Measurements from ENCODE around the gene ARL4A. TPM values are rescaled to one million over a fixed set of nuclear protein-coding genes. Genes with fewer than 3 reads are reported as not detected.

The ARL4A gene
- total and polyA plus RNA-seq, 2 of the 13 experiments (the other 11 are each of a cell fraction or from before 2014, with no cell fraction given) = 10.8 to 25.6 TPM

DNA sequence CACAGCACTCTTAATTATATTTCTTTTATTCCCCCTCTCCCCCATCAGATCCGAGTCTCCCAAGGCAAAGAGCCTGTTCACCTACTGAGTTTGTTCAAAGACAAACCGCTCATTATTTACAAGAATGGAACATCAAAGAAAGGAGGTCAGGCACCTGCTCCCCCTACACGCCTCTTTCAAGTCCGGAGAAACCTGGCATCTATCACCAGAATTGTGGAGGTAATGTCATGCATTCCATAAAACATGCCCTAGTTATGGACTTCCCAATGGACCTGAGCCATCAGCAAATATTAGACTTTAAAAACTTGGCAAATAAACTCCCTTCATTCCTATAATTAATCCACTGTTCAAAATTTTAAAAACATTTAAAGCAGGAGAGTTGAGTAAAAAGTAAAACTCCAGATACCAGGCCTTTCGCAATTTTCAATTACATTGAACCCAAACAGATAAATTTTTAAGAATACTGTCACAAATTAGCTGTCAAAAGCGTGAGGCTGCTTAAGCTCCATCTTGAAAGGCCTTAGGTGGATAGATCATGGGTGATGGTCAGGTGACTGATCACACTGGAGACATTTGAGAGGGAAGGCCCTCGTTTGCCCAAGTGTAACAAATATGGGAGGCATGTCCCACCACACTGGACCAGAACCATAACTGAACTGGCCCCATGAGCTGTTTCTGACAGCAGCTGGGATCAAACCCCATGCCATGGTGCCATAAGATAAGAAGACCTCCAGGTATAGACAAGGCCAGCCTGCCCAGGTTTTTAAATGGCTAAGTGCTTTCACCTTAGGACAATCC, 46.9 kb upstream of the ARL4A start (continued):
- TF ChIP-seq MXD4 (CRISPR knock-in tag; IDR thresholded peaks at IDR 0.05) (no peak), NCOA2 (CRISPR knock-in tag; IDR thresholded peaks at IDR 0.05) (peak; percentile 97), ZFP36L1 (CRISPR knock-in tag; IDR thresholded peaks at IDR 0.05) (no peak), FOXA3 (CRISPR knock-in tag; IDR thresholded peaks at IDR 0.05) (peak; percentile 89), ZNF788 (CRISPR knock-in tag; IDR thresholded peaks at IDR 0.05; ENCODE audit: borderline replicate concordance) (no peak), SSRP1 (CRISPR knock-in tag; IDR thresholded peaks at IDR 0.05) (no peak), ZNF274 (CRISPR knock-in tag; IDR thresholded peaks at IDR 0.05) (no peak), HDAC2 (CRISPR knock-in tag; IDR thresholded peaks at IDR 0.05) (peak; percentile 77), MED1 (CRISPR knock-in tag; IDR thresholded peaks at IDR 0.05) (peak; percentile 79), ZMYM4 (CRISPR knock-in tag; IDR thresholded peaks at IDR 0.05) (0 out of 2 replicates have a peak, but pooled peaks have one; percentile 16), EEA1 (CRISPR knock-in tag; IDR thresholded peaks at IDR 0.05; ENCODE audit: borderline replicate concordance) (no peak), SAP130 (CRISPR knock-in tag; IDR thresholded peaks at IDR 0.05; ENCODE audit: low read depth) (peak; percentile 74), TBX3 (IDR thresholded peaks at IDR 0.05; ENCODE audit: borderline replicate concordance) (peak; percentile 68; the same call in 1 of the 2 replicates), HOXD1 (CRISPR knock-in tag; IDR thresholded peaks at IDR 0.05) (0 out of 2 replicates have a peak, but pooled peaks have one; percentile 30), CHD2 (IDR thresholded peaks at IDR 0.05; ENCODE audit: low read depth, low read length) (no peak), ZNF614 (CRISPR knock-in tag; IDR thresholded peaks at IDR 0.05; ENCODE audit: borderline replicate concordance) (peak; percentile 34; the same call in 1 of the 2 replicates), ZNF749 (CRISPR knock-in tag; IDR thresholded peaks at IDR 0.05; ENCODE audit: borderline replicate concordance) (no peak), FOSL2 (CRISPR knock-in tag; IDR thresholded peaks at IDR 0.05) (peak; percentile 85)
- TF ChIP-seq, protein P1, sequence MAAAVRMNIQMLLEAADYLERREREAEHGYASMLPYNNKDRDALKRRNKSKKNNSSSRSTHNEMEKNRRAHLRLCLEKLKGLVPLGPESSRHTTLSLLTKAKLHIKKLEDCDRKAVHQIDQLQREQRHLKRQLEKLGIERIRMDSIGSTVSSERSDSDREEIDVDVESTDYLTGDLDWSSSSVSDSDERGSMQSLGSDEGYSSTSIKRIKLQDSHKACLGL (CRISPR knock-in tag; IDR thresholded peaks at IDR 0.05) = no peak
- TF ChIP-seq, protein P2, sequence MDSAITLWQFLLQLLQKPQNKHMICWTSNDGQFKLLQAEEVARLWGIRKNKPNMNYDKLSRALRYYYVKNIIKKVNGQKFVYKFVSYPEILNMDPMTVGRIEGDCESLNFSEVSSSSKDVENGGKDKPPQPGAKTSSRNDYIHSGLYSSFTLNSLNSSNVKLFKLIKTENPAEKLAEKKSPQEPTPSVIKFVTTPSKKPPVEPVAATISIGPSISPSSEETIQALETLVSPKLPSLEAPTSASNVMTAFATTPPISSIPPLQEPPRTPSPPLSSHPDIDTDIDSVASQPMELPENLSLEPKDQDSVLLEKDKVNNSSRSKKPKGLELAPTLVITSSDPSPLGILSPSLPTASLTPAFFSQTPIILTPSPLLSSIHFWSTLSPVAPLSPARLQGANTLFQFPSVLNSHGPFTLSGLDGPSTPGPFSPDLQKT (CRISPR knock-in tag; IDR thresholded peaks at IDR 0.05; ENCODE audit: borderline replicate concordance) = no peak
- TF ChIP-seq, protein P3, sequence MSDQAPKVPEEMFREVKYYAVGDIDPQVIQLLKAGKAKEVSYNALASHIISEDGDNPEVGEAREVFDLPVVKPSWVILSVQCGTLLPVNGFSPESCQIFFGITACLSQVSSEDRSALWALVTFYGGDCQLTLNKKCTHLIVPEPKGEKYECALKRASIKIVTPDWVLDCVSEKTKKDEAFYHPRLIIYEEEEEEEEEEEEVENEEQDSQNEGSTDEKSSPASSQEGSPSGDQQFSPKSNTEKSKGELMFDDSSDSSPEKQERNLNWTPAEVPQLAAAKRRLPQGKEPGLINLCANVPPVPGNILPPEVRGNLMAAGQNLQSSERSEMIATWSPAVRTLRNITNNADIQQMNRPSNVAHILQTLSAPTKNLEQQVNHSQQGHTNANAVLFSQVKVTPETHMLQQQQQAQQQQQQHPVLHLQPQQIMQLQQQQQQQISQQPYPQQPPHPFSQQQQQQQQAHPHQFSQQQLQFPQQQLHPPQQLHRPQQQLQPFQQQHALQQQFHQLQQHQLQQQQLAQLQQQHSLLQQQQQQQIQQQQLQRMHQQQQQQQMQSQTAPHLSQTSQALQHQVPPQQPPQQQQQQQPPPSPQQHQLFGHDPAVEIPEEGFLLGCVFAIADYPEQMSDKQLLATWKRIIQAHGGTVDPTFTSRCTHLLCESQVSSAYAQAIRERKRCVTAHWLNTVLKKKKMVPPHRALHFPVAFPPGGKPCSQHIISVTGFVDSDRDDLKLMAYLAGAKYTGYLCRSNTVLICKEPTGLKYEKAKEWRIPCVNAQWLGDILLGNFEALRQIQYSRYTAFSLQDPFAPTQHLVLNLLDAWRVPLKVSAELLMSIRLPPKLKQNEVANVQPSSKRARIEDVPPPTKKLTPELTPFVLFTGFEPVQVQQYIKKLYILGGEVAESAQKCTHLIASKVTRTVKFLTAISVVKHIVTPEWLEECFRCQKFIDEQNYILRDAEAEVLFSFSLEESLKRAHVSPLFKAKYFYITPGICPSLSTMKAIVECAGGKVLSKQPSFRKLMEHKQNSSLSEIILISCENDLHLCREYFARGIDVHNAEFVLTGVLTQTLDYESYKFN (CRISPR knock-in tag; conservative IDR thresholded peaks at IDR 0.05) = peak; percentile 89
- TF ChIP-seq, protein P4, sequence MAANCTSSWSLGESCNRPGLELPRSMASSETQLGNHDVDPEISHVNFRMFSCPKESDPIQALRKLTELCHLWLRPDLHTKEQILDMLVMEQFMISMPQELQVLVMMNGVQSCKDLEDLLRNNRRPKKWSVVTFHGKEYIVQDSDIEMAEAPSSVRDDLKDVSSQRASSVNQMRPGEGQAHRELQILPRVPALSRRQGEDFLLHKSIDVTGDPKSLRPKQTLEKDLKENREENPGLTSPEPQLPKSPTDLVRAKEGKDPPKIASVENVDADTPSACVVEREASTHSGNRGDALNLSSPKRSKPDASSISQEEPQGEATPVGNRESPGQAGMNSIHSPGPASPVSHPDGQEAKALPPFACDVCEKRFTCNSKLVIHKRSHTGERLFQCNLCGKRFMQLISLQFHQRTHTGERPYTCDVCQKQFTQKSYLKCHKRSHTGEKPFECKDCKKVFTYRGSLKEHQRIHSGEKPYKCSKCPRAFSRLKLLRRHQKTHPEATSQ (CRISPR knock-in tag; IDR thresholded peaks at IDR 0.05; ENCODE audit: borderline replicate concordance) = no peak
- TF ChIP-seq, protein P5, sequence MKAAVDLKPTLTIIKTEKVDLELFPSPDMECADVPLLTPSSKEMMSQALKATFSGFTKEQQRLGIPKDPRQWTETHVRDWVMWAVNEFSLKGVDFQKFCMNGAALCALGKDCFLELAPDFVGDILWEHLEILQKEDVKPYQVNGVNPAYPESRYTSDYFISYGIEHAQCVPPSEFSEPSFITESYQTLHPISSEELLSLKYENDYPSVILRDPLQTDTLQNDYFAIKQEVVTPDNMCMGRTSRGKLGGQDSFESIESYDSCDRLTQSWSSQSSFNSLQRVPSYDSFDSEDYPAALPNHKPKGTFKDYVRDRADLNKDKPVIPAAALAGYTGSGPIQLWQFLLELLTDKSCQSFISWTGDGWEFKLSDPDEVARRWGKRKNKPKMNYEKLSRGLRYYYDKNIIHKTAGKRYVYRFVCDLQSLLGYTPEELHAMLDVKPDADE (CRISPR knock-in tag; IDR thresholded peaks at IDR 0.05) = no peak

Measured in HepG2 (cell line).